Stimulated activated CD4-positive, alpha-beta T cell treated with anti-CD3 and anti-CD28 coated beads, Interleukin-1b, Interleukin-23, amount 100 ng/mL, for 48 hours (primary cell): ENCODE measurements around the gene TMEM131L.
"Not testable (repeated sequence)": the region's sequence is repeated elsewhere in the genome, so short reads cannot be mapped to it uniquely, and the experiment has no call there.

Experiments
- DNase-seq: peaks from one replicate; pipeline ENCODE4 v3.0.0-alpha.2; 2020

TMEM131L gene

DNA sequence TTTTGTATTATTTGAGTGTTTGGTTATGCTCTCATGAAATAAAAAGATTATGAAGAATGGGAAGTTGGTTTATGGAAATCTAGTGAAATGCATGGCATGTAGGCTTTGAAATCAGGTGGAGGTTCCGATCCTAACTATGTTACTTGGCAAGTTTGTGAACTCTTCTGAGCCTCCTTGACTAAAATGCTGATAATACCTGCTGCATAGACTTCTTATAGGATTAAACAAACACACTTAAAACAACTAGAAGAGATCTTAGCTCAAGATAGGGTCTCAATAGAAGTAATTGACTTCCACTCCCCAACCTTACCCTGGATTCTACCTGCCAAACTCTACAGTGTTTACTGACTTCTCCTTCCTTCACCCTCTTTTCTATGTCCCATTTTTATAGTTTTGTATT lies 195.7 kb downstream of the TMEM131L start:
- no peak for DNase-seq

DNA sequence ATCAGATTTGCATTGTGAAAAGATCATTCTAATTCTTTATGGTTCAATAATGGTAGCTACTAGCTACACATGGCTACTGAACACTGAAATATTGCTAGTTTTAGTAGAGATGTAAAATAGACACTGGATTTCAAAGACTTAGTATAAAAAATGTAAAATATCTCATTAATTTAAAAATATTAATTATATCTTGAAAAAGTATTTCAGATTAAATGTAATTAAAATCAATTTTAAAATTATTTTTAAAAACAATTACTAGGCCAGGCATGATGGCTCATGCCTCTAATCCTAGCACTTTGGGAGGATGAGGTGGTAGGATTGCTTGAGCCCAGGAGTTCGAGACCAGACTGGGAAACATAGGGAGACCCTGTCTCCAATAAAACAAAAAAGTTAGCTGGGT lies 197.5 kb downstream of the TMEM131L start:
- DNase-seq, result no peak

DNA sequence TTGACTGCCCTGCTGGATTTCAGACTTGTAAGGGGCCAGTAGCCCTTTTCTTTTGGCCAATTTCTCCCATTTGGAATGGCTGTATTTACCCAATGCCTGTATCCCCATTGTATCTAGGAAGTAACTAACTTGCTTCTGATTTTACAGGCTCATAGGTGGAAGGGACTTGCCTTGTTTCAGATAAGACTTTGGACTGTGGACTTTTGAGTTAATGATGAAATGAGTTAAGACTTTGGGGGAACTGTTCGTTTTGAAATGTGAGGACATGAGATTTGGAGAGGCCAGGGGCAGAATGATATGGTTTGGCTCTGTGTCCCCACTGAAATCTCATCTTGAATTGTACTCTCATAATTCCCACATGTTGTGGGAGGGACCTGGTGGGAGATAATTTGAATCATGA lies 200.3 kb downstream of the TMEM131L start:
- DNase-seq, result not testable (repeated sequence)

DNA sequence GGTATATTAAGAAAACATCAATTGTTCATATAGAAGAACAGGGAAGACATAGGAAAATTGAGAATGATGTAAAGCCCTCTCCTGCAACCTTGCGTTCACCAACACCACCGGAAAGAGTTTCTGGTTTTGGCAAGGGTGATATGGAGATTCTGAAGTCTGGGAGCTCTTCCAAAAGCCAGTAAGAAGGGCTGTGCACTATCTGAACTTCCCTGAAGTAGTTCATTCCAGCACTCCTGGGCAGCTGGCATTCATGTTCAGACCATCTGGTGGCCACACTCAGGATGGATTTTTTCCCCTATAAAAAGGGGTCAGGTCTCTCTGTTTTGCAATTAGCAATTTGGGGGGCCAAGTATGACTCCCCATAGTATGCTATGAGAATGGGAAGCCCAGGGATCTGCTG lies 202.5 kb downstream of the TMEM131L start:
- no peak for DNase-seq

DNA sequence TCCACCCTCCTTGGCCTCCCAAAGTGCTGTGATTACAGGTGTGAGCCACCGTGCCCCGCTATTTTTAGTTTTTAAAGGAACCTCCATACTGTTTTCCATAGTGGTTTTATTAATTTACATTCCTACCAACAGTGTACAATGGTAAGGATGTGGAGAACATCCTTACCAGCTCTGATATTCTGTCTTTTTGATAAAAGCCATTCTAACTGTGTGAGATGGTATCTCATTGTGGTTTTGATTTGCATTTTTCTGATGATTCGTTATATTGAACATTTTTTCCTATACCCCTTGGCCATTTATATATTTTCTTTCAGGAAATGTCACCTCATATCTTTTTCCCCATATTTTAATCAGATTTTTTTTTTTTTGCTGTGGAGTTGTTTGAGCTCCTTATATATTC lies 203.7 kb downstream of the TMEM131L start:
- no peak for DNase-seq

DNA sequence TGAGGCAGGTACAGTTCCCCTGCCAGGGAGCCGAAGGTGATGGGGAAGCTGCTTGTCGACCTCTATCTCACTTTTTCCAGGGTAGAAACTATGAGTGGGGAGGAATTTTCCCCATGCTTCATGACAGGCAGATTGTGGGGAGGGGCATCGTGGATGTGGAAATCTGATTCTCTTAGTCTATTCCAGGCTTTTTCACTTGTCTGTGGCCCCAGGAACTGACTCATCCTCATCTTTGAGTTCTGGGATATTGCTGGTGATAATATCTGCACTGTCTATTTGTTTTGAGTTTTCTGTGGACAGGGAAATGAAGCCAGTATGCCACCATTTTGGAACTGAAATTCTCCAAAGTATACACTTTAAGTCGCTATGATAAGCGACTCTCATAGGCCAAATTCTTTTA lies 210.3 kb downstream of the TMEM131L start:
- no peak for DNase-seq

DNA sequence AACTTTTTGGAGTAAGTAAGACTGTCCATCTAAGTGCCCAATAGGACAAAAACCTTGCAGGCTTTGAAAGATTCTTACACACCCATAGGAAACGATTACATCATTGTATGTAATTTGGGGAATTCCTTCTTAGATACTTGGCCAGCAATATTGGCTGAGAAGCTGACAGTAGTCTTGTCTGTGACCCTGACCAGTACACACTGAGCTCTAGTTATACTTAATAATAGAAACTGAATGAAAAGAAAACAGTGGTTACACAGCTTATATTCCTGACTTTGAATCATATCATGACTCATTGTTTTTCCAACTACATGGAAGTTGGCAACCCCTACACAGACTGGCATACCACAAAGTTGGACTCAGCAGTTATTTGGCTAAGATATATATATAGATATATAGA lies 210.8 kb downstream of the TMEM131L start:
- DNase-seq, result no peak

DNA sequence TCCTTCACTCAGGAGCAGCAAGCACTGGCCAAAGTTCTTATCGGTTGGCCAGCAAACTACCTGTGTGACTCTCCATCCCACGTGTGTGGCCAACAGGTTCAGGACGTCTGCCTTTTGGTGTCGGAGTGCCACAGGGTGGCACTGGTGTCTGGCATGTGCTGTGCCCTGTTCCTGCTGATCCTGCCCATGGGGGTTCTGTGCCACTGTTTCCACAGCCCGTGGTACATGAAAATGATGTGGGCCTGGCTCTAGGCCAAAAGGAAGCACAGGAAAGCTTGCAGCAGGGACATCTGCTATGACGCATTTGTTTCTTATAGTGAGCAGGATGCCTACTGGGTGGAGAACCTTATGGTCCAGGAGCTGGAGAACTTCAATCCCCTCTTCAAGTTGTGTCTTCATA lies 213.3 kb downstream of the TMEM131L start:
- DNase-seq, result no peak

DNA sequence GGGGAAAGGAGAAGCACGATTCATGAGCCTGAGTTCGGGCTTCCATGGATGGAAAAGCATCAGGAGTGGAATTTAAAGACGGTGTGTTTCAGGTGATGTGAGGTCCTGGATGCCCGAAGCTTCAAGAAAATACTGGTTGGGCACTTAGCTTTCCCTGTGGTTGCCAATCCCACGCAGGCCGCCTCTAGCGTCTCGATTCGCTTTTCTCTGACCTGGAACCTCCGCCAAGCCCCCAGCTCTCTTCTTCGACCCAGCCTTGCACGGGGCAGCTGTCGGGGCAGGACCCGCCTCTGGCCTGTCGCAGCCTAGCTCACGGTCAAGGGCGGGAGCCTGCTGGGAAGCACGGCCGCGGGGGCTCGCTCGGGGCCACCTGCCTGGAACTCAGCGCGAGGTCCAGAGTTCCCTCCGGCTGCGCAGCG lies 217.6 kb downstream of the TMEM131L start:
- DNase-seq, result no peak

DNA sequence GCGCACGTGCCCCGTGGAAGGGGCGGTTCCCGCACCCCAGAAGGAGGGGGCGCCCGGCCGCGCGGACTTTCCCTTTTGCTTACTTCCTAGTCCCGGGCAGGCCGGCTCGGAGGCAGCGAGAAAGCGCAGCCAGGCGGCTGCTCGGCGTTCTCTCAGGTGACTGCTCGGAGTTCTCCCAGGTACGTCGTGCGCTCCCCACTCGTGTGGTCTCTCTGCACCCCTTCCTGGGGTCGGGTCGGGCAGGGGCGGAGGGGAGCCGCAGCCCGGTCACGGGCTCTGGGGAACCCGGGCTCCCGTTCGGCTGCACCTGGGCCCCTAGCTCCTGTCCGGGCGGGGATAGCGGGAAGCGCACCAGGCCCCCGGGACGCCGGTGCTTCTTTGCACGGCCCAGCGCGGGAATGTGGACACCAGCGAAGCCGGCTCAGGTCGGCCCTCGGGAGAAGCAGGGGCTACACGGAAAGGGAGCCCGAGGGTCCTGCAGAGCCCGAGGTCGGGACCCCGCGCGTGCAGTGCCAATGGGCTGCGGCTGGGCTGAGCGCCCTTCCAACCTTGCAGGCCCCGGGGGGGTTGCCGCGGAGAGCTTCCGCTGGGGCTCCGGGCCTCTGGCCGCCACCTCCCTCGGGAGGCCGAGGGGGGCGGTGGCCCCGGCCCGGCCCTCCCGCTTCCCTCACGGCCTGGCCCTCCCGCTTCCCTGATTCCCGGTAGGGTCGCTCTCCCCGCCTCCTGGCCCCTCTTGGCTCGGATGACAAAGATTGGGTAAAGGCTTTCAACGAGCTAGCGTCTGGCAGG lies 218.2 kb downstream of the TMEM131L start, which contains the start of gene TLR2:
TSS of gene TLR2 (plus strand) at position 99 of the 789 bp plus-strand sequence. CDS start 18,628 bp downstream, outside the sequence.
- DNase-seq, result peak; percentile 53

DNA sequence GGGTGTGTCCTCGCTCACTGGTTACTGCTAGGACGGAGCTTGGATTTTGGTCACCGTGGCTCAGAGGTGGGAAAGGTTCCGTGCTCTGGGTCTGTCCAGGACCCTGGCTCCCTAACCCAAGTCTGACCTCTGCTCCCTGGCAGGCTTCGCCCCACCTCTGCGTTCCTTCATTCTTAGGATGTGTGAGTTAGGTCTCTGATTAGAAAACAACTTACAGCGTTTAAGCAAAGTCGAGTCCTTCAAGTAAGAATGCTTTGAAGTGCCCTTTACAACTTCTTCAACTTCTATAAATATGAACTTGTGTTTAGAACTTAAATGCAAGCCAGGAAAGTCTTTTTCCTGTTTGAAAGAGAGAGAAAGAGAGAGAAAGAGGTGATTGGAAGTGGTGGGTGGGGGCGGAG lies 218.8 kb downstream of the TMEM131L start:
- DNase-seq, result no peak
